Measurements from ENCODE around the gene ANKFN1.

The ANKFN1 gene

DNA sequence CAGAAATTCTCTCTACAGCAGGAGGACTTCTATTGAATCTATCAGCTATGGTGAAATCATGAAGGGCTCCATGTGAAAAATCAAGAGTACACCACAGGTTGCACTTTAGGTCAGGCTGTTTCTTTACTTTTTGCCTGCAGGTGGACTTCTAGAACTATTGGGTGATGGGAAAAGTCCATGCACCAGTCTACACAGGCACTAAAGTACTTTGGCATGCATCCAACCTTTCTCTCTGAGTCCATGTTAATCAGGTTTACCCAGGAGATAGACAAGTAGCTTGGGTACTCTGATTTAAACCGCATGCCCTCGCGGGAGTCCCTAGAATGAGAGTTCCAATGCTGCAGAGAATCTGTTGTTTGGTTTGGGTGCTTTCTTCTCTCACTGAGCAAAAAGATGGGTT lies 9.1 kb upstream of the ANKFN1 start:
- DNase-seq = no peak

GRCh38 chr17:56146534-56146933 lies 6.7 kb upstream of the ANKFN1 start:
- DNase-seq = no peak

- DNase-seq = no peak
Observed at GRCh38 chr17:56148333-56148732, 4.9 kb upstream of the ANKFN1 start.

GRCh38 chr17:56149266-56150036 lies 3.8 kb upstream of the ANKFN1 start:
- DNase-seq = no peak

DNA sequence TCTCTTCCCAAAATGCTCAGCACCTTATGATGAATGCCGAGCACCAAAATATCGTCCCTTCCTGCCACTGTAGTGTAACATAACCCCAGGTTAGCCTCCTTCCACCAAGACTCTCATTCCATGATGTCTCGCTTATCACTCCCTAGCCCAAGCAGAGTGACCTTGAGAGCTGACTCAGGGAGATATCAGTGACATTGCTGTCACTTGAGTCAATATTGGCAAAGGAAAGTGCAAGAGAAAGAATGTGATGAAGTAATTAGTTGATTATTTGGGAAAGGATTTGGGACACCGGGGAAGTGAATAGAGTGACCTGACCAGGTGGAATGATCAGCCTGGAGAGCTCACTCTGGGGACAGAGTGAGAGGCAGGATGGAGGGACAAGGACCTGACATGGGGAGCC lies 2.6 kb upstream of the ANKFN1 start:
- DNase-seq = no peak

DNA sequence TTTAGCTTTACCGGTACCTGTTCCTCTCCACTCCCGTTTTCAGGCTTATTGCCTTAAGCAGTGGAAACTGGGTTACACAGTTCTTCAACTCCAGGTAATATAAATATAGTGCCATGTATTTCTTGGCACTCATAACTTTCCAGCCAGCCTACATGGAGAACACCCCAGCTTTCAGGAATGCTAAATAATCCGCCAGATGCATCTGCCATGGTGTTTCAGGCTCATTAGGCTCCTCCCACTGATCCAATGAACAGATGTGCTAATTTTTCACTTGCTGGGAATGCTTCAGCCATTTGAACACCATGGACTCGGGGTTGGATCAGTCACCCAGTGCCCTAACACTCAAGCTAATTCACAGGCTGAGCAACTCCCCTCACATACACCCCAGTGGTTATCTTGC lies 4.6 kb downstream of the ANKFN1 start:
- DNase-seq = no peak

- DNase-seq = no peak
Observed at GRCh38 chr17:56158344-56158743, 5.1 kb downstream of the ANKFN1 start.

DNA sequence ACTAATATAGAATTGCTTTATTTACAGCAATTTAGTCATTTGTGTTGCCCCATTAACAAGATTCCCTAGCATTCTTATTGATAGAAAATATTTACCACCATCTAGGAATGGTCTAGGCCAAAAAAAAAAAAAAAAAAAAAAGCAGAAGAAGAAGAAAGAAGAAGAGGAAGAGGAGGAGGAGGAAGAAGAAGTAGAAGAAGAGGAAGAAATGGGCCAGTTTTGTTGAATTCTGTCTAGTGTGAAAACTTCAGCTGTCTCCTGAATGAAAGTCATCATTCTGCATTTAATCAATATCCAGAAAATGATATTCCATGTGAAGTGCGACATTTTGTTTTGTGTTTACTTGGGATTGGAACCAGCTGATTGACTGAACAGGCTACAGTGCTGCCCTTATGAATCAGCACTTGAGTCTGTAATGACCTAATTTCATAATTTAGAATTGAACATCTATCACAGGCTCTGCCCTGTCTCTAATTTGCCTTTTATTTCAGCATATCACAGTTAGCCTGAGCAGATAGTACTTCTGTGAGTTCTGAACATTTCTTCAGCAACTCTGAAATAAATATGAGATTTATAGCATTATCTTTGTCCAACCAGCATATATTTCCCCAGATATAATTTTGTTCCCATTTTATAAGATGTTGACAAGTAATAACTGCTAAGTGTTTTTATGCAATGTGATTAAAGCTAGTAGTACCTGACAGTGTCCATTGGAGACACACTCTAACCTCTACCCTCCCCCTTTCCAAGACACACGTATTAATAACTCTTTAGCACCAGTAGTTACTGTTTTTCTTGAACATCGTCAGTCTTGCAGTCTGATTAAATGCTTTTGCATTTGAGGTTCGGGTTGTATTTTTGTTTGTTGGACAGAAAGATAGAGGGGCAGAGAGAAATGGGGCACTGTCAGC lies 5.9 kb downstream of the ANKFN1 start:
- DNase-seq = no peak

GRCh38 chr17:56159826-56160380 lies 6.6 kb downstream of the ANKFN1 start:
- DNase-seq = no peak

GRCh38 chr17:56160422-56160821 lies 7.1 kb downstream of the ANKFN1 start:
- no peak for DNase-seq

DNA sequence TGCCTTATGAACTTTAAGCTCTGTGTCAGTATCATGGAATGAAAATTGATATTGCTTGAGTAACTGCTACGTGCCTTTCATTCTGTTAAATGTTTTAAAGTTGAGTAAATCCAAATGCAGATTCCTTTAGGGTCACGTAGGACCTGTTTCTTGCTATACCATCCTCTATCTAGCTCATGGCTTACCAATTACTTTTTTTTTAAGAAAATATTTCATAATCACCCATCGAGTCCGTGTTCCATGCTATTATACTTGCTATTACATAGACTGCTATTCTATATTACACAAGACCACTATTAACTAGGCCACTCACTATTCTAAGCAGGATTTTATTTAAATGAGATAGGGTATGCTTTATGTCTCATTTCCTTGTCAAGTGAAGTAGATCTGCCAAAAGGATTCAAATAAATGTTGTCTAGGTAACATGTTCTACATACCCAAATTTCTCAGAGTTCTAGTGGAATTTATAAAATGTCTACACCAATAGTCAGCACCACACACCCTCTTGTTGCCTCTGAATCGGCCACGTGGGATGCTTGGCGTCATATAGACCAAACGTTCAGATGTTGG lies 11.9 kb downstream of the ANKFN1 start:
- DNase-seq = no peak

GRCh38 chr17:56167491-56167890 lies 14.2 kb downstream of the ANKFN1 start:
- DNase-seq = no peak

GRCh38 chr17:56169621-56170020 lies 16.3 kb downstream of the ANKFN1 start:
- DNase-seq = no peak

DNA sequence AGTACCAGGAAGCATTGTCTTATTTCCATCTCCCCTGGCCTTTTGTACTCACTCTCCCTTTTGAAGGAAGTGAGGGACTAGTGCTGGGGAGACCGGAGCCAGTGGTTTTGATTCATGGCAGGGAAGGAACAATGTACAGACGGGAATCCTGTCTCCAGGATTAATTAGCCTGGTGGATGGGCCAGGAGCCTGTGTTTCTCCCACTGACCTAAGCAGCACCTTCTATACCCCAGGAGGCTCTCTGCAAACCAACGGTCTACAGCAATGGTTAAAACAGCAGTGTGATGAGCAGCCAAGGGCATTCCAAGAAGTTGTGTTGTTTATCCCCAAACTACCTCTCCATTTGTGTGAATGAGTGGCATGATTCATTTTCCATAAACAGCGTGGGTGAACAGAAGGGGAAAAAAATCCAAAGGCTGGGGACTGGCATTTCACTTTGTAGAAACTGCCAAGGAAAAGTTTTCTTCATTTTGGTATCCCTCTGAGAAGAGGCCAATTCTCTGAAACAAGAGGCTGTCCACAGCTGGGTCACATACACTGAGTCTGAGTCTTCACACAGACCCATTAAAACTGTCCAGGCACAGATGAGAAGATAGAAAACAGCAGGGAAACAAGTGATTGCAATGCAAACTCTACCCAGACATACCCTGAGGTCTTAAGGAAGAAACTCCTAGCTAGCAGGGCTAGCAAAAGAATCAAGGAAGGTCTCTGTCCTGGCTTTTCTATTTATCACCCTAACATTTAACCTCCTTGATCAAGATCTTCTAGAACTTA lies 18.1 kb downstream of the ANKFN1 start:
- DNase-seq = no peak

GRCh38 chr17:56172517-56172982 lies 19.3 kb downstream of the ANKFN1 start:
- no peak for DNase-seq

DNA sequence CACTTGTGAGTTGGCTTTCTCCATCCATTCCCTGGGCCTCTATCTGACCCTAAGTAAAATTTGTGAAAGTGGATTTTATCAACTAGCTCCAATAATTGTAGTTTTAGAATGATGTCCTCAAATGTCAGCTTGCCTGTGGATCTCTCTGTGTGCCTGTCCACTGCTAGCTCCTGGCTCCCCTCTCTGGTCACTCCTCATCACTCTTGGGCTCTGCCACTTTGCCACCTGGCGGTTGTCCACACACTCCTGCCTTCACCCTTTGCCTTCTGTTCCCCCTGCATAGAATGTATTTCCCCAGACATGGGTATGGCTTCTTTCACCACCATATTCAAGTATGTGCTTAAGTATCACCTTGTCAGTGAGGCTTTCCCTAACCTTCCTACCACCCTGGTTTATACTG lies 19.8 kb downstream of the ANKFN1 start:
- no peak for DNase-seq

DNA sequence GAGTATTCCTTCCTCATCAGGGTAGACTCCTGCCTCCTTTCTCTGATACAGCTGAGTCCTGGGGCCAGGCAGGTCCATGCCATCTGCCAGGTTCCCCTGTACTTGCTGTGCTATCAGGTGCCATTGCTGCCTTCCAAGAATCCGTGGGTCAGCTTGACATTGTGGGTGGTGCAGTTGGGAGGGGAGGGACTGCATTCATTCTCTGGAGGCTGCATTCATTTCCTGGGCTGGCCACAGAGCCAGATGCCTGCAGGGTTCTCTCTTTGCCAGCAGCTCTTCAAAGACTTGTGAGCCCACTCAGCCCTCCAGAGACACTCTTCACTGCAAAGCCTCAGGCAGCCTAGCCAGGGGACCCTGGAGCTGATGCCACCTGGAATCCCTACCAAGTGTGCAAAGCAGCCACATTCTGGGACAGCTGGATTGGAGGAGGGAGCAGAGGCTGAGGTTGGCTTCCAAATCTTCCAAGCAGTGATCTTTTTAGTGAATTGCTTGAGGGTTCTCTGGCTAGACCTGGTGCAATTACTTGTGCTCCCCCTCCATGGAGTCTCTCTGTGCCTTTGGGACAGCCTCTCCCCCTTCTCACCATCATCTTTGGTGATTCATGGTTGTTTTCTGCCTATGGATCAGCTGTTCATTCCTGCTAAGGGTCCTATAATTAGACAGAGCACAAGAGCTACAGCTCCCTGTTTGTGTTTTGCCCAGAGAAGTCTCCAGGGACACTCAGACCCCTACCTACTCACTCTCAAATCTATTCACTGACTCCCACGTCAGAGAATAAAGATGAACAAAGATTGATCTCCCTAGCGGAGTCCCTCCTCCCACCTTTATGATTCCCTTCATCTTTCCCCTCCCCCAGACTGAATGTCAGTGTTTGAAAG lies 20.9 kb downstream of the ANKFN1 start:
- DNase-seq = no peak

- DNase-seq = no peak
Observed at GRCh38 chr17:56175299-56175955, 22.2 kb downstream of the ANKFN1 start.

DNA sequence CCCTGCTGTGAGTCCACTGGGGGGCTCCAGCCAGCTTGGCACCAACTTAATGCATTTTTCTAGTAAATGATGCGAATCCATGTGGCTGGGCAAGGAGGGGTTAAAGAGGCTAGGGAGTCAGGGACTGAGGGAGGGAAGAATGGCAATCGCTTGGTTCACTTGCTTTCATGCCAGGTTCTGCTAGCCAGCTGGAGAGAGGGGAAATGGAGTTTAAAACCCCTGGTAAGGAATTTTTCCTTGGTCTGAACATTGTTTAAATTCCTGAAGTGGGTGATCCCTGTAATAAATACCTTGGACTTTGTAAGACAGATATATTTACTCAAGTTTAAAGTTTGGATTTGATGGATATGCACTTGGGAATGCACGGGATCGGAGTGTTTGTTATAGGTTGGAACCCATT lies 22.8 kb downstream of the ANKFN1 start:
- DNase-seq = no peak

DNA sequence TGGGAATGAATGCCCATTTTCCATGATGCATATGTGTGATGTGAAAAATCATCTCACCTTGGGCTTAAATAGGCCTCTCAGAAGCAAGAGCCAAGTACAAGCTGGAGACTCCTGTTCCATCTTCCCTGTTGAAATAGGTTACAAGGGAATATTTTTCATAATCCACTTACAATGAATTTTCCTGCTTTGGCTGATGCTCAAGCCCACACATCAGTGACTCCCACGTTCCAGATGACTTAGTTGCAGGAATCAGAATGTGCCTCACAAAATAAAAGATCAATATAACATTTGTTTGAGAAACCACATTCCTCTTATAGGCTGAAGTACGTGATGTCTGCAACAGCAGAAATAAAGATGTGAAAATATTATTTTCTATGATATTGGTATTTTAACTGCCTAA lies 24.1 kb downstream of the ANKFN1 start:
- DNase-seq = no peak

DNA sequence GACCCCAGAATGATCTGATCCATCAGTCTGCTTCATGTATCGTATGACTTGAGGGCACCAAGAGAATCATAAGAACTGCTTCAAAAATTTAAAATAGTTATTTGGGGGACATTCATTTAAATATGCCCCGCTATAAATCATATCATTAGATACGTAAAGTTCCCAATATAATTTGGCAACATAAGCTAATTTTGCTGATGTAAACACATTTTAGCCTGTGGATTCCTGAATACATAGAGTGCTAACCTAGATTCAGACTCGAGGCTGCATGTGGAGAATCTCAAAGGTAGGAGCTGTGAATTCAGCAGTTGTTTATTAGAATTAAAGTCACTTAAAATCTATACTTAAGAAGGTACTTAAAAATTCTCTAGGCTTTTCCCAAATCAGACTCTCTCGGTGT lies 24.9 kb downstream of the ANKFN1 start:
- no peak for DNase-seq

Data from CD4-positive, alpha-beta T cell treated with Interleukin-12 subunit alpha and Interleukin-12 subunit beta, for 1 hour (primary cell).